T-cell (primary cell): Measurements from ENCODE around the gene NRGN. TPM values are rescaled to one million over a fixed set of nuclear protein-coding genes. Genes with fewer than 3 reads are reported as not detected.

ENCODE experiments used
- ATAC-seq, 4 experiments: fragments of 200-7000 bp in 3 of 4; fragments of 150-1000 bp in 1 of 4; cut with Tn5 transposase; replicated peaks in 1 of 4; 1 replicate in 3 of 4; 2 replicates in 1 of 4; pipeline ENCODE4 v1.10.0; 2021; ENCODE audit warnings: moderate library complexity in 3 of 4, mild to moderate bottlenecking in 2 of 4, moderate number of reproducible peaks in 1 of 4
- CTCF ChIA-PET, 2 donors: fragments of 300-600 bp; sonication (Branson Sonifier 250); formaldehyde crosslinking; loops; one replicate each; lab custom pipeline; 2022; ENCODE audit warnings: antibody characterized with exemption in 2 of 2; lab: Charles Lee
- POLR2A ChIA-PET, 2 donors: fragments of 300-600 bp; sonication (Branson Sonifier 250); formaldehyde crosslinking; loops; one replicate each; lab custom pipeline; 2022; ENCODE audit warnings: antibody characterized with exemption in 2 of 2; lab: Charles Lee
- DNase-seq, 35 experiments: peaks; one replicate each; pipeline versions ENCODE4 v3.0.0 to v3.0.0-alpha.2; 2013 to 2023
- H3K27ac ChIP-seq: one replicate; pipeline ENCODE4 v1.5.1; 2013; ENCODE audit warnings: low read length
- H3K27me3 ChIP-seq, 2 experiments: replicated peaks in 1 of 2; 1 replicate in 1 of 2; 2 replicates in 1 of 2; pipeline versions ENCODE4 v1.6.1 to v1.7.0; 2013; ENCODE audit warnings: low read length in 1 of 2, mixed read lengths in 1 of 2; ENCODE audit not compliant: control insufficient read depth in 2 of 2, insufficient read depth in 2 of 2; ENCODE audit errors: extremely low read depth in 1 of 2
- H3K36me3 ChIP-seq, 2 donors: 1 replicate in 1 of 2; 2 replicates in 1 of 2; pipeline versions ENCODE4 v1.6.1 to v1.7.0; 2013; ENCODE audit warnings: low read length in 1 of 2; ENCODE audit not compliant: control insufficient read depth in 2 of 2, insufficient read depth in 1 of 2; ENCODE audit errors: extremely low read depth in 1 of 2
- H3K4me1 ChIP-seq, 2 experiments: 1 replicate in 1 of 2; 2 replicates in 1 of 2; pipeline versions ENCODE4 v1.6.1 to v1.7.0; 2013; ENCODE audit warnings: low read length in 2 of 2, mixed read lengths in 1 of 2; ENCODE audit not compliant: insufficient read depth in 2 of 2, control insufficient read depth in 1 of 2; ENCODE audit errors: extremely low read depth in 1 of 2
- H3K4me3 ChIP-seq, 2 donors: 1 replicate in 1 of 2; 2 replicates in 1 of 2; pipeline versions ENCODE4 v1.5.1 to v1.7.0; 2013; ENCODE audit warnings: mild to moderate bottlenecking in 2 of 2, low read length in 1 of 2, moderate library complexity in 1 of 2; ENCODE audit not compliant: control insufficient read depth in 1 of 2; ENCODE audit errors: extremely low read depth in 1 of 2
- H3K9me3 ChIP-seq: 2 replicates; pipeline ENCODE4 v1.7.0; 2013
- H3K27ac Mint-ChIP-seq, 2 donors: one replicate each; pipeline ENCODE4 v1.8.0; 2020 to 2021; ENCODE audit warnings: mild to moderate bottlenecking in 2 of 2, mixed read lengths in 2 of 2
- H3K27me3 Mint-ChIP-seq, 2 donors: one replicate each; pipeline ENCODE4 v1.8.0; 2021 to 2022; ENCODE audit warnings: mixed read lengths in 2 of 2
- H3K36me3 Mint-ChIP-seq: one replicate; pipeline ENCODE4 v1.8.0; 2021; ENCODE audit warnings: mixed read lengths
- H3K4me1 Mint-ChIP-seq, 3 donors: one replicate each; pipeline ENCODE4 v1.8.0; 2020 to 2022; ENCODE audit warnings: mixed read lengths in 3 of 3, mild to moderate bottlenecking in 1 of 3
- H3K4me3 Mint-ChIP-seq, 3 donors: one replicate each; pipeline ENCODE4 v1.8.0; 2020 to 2022; ENCODE audit warnings: mild to moderate bottlenecking in 3 of 3, mixed read lengths in 3 of 3, moderate library complexity in 3 of 3
- H3K9me3 Mint-ChIP-seq, 3 donors: one replicate each; pipeline ENCODE4 v1.8.0; 2020 to 2022; ENCODE audit warnings: mixed read lengths in 3 of 3
- WGBS: methylation state at CpG from one replicate; pipeline ENCODE4 v1.1.5; 2013; ENCODE audit warnings: missing lambda C conversion rate; ENCODE audit not compliant: insufficient coverage; 5-methylcytosine and 5-hydroxymethylcytosine counted together
- total RNA-seq, 35 experiments: library from RNA in 6 of 35; stranded (reverse) in 6 of 35; fragments of 120-200 nt in 1 of 35; gene quantifications; one replicate each; pipeline versions ENCODE4 v1.2.1 to v1.2.4 and lab custom pipeline; 2013 to 2026

The NRGN gene
- total RNA-seq, 5 donors from 2014 or later (not counting 1 experiment from before 2014, with no cell fraction given), result 0.26 to 11.0 (median 0.89) TPM

DNA sequence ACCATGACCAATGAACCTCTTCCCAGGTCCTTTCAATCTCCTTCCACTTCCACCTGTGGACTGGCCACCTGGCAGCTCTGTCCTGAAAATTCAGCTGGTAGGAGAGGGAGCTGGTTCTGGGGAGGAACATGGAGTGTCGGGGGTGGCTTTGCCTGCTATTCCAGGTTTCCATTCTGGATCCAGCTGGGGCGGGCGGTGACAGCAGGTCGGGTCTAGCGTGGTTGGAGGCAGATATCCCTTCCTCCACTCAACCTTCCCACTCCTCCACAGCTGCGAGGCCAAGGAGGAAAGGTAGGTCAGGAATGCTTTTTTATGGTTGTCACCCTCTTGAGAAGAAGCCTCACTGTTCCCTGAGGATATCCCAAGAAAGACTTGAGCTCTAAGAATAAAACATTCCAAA, 3.3 kb downstream of the NRGN start:
- Mint-ChIP-seq H3K4me1 (peaks cover 26 to 31% (median 28%) of the 10 kb centered on the region in 3 donors), H3K27me3 (peaks cover 7% of the 10 kb centered on the region in 2 donors), H3K27ac (no peak overlapping the region), H3K4me3 (no peak overlapping the region), H3K9me3 (no peaks in the 10 kb centered on the region), H3K36me3 (no peaks in the 10 kb centered on the region)
- H3K4me1 ChIP-seq, result peaks cover 10 to 33% of the 10 kb centered on the region in 2 experiments
- no peaks in the 10 kb centered on the region for H3K36me3 ChIP-seq
- H3K27me3 ChIP-seq, result peaks cover 0 to 32% of the 10 kb centered on the region in 2 experiments
- CTCF ChIA-PET, result interaction anchor here in 1 of 2 donors (0.7 to 1.8 kb wide), 5 partner anchors 21 to 133 kb away, joined by 3 to 8 read pairs (median 3); no protein-coding TSS in a partner anchor
- H3K27ac ChIP-seq, result no peak overlapping the region
- ATAC-seq, result no peak
- DNase-seq, result no peak
- no peaks in the 10 kb centered on the region for H3K9me3 ChIP-seq
- H3K4me3 ChIP-seq, result no peak overlapping the region
- WGBS, result no CpG with 5 or more reads among the region's 6 CpGs
- POLR2A ChIA-PET, result no interaction called here

DNA sequence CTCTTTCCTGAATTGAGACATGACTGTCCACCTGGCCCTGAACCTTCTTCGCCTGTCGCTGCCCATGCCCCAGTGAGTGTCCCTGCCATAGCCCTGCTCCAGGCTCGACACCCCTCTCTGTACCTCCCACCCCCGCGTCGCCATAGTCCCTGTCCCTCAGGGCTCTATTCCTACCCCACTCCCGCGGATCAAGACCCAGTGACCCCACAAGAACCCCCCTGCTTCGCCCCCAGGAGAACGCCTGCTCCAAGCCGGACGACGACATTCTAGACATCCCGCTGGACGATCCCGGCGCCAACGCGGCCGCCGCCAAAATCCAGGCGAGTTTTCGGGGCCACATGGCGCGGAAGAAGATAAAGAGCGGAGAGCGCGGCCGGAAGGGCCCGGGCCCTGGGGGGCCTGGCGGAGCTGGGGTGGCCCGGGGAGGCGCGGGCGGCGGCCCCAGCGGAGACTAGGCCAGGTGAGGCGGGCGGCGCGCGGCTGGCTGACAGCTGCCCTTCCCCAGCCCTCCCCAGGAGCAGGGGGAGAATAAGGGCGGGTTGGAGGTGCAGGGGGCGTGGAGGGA, 5.6 kb downstream of the NRGN start:
- Mint-ChIP-seq H3K9me3 (no peaks in the 10 kb centered on the region), H3K4me1 (peaks cover 20 to 31% (median 21%) of the 10 kb centered on the region in 3 donors), H3K27ac (peak overlapping the region; percentile 52 to 63), H3K36me3 (no peaks in the 10 kb centered on the region), H3K4me3 (peak overlapping the region; percentile 61 to 97 (median 69)), H3K27me3 (peaks cover 4 to 7% of the 10 kb centered on the region in 2 donors)
- Histone ChIP-seq H3K4me3 (peak overlapping the region in 1 of 2 donors; percentile 76), H3K4me1 (peaks cover 7 to 26% of the 10 kb centered on the region in 2 experiments), H3K27me3 (peaks cover 0 to 15% of the 10 kb centered on the region in 2 experiments), H3K9me3 (no peaks in the 10 kb centered on the region), H3K36me3 (no peaks in the 10 kb centered on the region), H3K27ac (no peak overlapping the region)
- DNase-seq, result no peak
- WGBS, result 88% methylated on average over 30 of the region's 44 CpGs
- ATAC-seq, result no peak
- ChIA-PET CTCF (interaction anchor here (0.6 to 3.0 kb wide), 11 partner anchors 13 to 75 kb away, joined by 3 to 30 read pairs (median 6); partner anchors contain the start of genes ESAM (in 1 of the 2) and MSANTD2 (in 1 of the 2)), POLR2A (no interaction called here)

DNA sequence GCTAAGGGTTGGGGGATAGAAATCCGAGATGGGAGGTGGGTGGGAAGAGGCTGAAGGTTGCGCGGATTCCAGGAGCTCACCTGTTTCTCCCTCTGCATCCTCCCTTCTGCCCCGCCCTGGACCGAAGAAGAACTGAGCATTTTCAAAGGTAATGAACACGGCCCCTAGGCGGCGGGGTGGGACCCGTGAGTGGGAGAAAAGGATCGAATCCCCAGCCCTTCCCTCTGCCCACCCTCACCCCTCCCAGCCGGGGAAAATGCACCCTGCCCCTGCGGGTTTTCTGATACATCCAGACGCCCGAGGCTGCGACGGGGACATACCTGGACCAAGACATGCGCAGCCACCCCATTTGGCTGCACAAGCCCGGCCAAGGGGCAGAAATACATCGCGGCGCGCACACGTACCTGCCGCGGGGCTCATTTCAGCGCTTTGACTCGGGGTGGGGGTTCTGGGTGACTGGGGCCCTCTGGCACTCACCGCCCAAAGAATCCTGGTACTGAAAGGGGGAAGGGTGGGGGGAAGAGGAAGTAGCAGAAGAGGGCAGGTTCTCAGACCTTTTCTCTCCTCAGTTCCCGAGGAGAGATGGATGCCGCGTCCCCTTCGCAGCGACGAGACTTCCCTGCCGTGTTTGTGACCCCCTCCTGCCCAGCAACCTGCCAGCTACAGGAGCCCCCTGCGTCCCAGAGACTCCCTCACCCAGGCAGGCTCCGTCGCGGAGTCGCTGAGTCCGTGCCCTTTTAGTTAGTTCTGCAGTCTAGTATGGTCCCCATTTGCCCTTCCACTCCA, 6.3 kb downstream of the NRGN start:
- Histone ChIP-seq H3K9me3 (no peaks in the 10 kb centered on the region), H3K27ac (peak overlapping the region; percentile 70), H3K4me3 (peak overlapping the region; percentile 76 to 99), H3K4me1 (peaks cover 2 to 21% of the 10 kb centered on the region in 2 experiments), H3K36me3 (no peaks in the 10 kb centered on the region), H3K27me3 (peaks cover 0 to 13% of the 10 kb centered on the region in 2 experiments)
- WGBS, result under 1% methylated on average over 31 of the region's 41 CpGs
- Mint-ChIP-seq H3K27ac (peak overlapping the region; percentile 91 to 98), H3K9me3 (no peaks in the 10 kb centered on the region), H3K4me1 (peaks cover 14 to 28% (median 16%) of the 10 kb centered on the region in 3 donors), H3K36me3 (no peaks in the 10 kb centered on the region), H3K27me3 (peaks cover 5 to 7% of the 10 kb centered on the region in 2 donors), H3K4me3 (peak overlapping the region; percentile 93 to 97 (median 97))
- ChIA-PET CTCF (interaction anchor here (0.6 to 3.0 kb wide), 33 partner anchors 9 to 888 kb away, joined by 3 to 30 read pairs (median 4); partner anchors contain the start of genes ESAM (in 1 of the 2), MSANTD2 (in 1 of the 2), SIAE (in 1 of the 2) and SPA17 (in 1 of the 2)), POLR2A (interaction anchor here (0.5 to 1.0 kb wide), 6 partner anchors 25 to 125 kb away, joined by 3 to 5 read pairs (median 3); partner anchors contain the start of gene SPA17 (in 1 of the 2))
- ATAC-seq, result peak; percentile 18 to 44 (median 32)
- peak in 11 of 35 experiments; percentile 14 to 47 (median 29) for DNase-seq

DNA sequence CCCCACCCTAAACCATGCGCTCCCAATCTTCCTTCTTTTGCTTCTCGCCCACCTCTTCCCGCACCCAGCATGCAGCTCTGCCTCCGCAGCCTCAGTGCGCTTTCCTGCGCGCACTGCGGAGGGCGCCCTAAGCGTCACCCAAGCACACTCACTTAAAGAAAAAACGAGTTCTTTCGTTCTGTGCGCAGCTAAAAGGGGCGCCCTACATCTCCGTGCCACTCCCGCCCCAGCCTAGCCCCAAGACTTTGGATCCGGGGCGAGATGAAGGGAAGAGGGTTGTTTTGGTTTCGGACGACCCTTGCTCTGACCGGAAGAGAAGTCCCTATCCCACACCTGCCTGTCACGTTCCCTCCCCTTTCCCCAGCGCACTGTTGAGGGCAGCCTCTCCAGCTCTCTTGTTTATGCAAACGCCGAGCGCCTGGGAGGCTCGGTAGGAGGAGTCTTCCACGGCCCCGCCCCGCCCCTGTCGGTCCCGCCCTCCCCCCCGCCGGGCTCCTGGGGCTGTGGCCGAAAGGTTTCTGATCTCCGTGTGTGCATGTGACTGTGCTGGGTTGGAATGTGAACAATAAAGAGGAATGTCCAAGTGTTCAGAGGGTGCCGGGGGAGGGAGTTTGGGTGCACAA, 7.0 kb downstream of the NRGN start:
- Mint-ChIP-seq H3K27me3 (peaks cover 2 to 6% of the 10 kb centered on the region in 2 donors), H3K4me1 (peaks cover 13 to 29% (median 16%) of the 10 kb centered on the region in 3 donors), H3K36me3 (no peaks in the 10 kb centered on the region), H3K27ac (peak overlapping the region; percentile 91 to 98), H3K4me3 (peak overlapping the region; percentile 93 to 97 (median 97)), H3K9me3 (no peaks in the 10 kb centered on the region)
- ChIA-PET CTCF (interaction anchor here (0.6 to 3.0 kb wide), 31 partner anchors 9 to 887 kb away, joined by 3 to 30 read pairs (median 4); partner anchors contain the start of genes ESAM (in 1 of the 2), SIAE (in 1 of the 2) and SPA17 (in 1 of the 2)), POLR2A (interaction anchor here (0.6 to 1.0 kb wide), 6 partner anchors 24 to 125 kb away, joined by 3 to 5 read pairs (median 3); partner anchors contain the start of gene SPA17 (in 1 of the 2))
- ATAC-seq, result peak; percentile 88 to 91 (median 89)
- H3K9me3 ChIP-seq, result no peaks in the 10 kb centered on the region
- H3K4me3 ChIP-seq, result peak overlapping the region; percentile 76 to 99
- WGBS, result 0% methylated on average over 10 of the region's 37 CpGs
- peaks cover 2 to 23% of the 10 kb centered on the region in 2 experiments for H3K4me1 ChIP-seq
- DNase-seq, result peak; percentile 57 to 86 (median 72)
- peaks cover 0 to 14% of the 10 kb centered on the region in 2 experiments for H3K27me3 ChIP-seq
- no peaks in the 10 kb centered on the region for H3K36me3 ChIP-seq
- H3K27ac ChIP-seq, result peak overlapping the region; percentile 70

GRCh38 chr11:124747406-124748099, 7.8 kb downstream of the NRGN start:
- Mint-ChIP-seq H3K36me3 (no peaks in the 10 kb centered on the region), H3K9me3 (no peaks in the 10 kb centered on the region), H3K4me3 (peak overlapping the region; percentile 93 to 97 (median 97)), H3K4me1 (peaks cover 13 to 30% (median 16%) of the 10 kb centered on the region in 3 donors), H3K27ac (peak overlapping the region; percentile 66 to 98), H3K27me3 (peaks cover 0 to 4% of the 10 kb centered on the region in 2 donors)
- no peak overlapping the region for H3K4me3 ChIP-seq
- ATAC-seq (no peak), DNase-seq (no peak)
- peaks cover 2 to 25% of the 10 kb centered on the region in 2 experiments for H3K4me1 ChIP-seq
- no peak overlapping the region for H3K27ac ChIP-seq
- H3K27me3 ChIP-seq, result peaks cover 0 to 16% of the 10 kb centered on the region in 2 experiments
- ChIA-PET CTCF (interaction anchor here (0.5 to 3.0 kb wide), 14 partner anchors 8 to 206 kb away, joined by 3 to 30 read pairs (median 7); partner anchors contain the start of genes ESAM (in 1 of the 2), SIAE (in 1 of the 2) and SPA17 (in 1 of the 2)), POLR2A (interaction anchor here in 1 of 2 donors (0.6 to 1.0 kb wide), 2 partner anchors 64 to 74 kb away, joined by 4 to 5 read pairs; partner anchors contain the start of gene SPA17)
- WGBS, result 87% methylated on average over 6 of the region's 14 CpGs
- no peaks in the 10 kb centered on the region for H3K36me3 ChIP-seq
- no peaks in the 10 kb centered on the region for H3K9me3 ChIP-seq
